ENCODE measurements around the gene LHPP.

- TF ChIP-seq POLR2A (IDR thresholded peaks at IDR 0.05; ENCODE audit: low read depth, low read length): no peak
- TF ChIP-seq POLR2AphosphoS5 (IDR thresholded peaks at IDR 0.05; ENCODE audit: low read depth, low read length): no peak
- no peak for TF ChIP-seq TAF1 (IDR thresholded peaks at IDR 0.05; ENCODE audit: borderline replicate concordance, low read depth, low read length)
Observed at GRCh38 chr10:124603376-124604213, 142.0 kb downstream of the LHPP start.

Data from GM12892 (cell line).